Ectodermal cell (in vitro differentiated cells): ENCODE results near the gene OTUB1.

Source experiments
- H3K27ac ChIP-seq: 2 replicates; pipeline ENCODE4 v1.7.0; 2013; ENCODE audit warnings: mild to moderate bottlenecking, low read depth, low read length; ENCODE audit not compliant: insufficient read depth, poor library complexity, severe bottlenecking
- H3K27me3 ChIP-seq: 2 replicates; pipeline ENCODE4 v1.7.0; 2013; ENCODE audit warnings: mild to moderate bottlenecking, low read length; ENCODE audit not compliant: insufficient read depth, control insufficient read depth, poor library complexity, severe bottlenecking
- H3K36me3 ChIP-seq: one replicate; pipeline ENCODE4 v1.7.0; 2013; ENCODE audit warnings: low read length; ENCODE audit not compliant: control insufficient read depth, insufficient read depth
- H3K4me1 ChIP-seq: one replicate; pipeline ENCODE4 v1.7.0; 2013; ENCODE audit warnings: low read length; ENCODE audit not compliant: control insufficient read depth, insufficient read depth
- H3K4me3 ChIP-seq: 2 replicates; pipeline ENCODE4 v1.7.0; 2013; ENCODE audit warnings: low read depth, low read length, control low read depth; ENCODE audit not compliant: insufficient read depth
- H3K9me3 ChIP-seq: 2 replicates; pipeline ENCODE4 v1.7.0; 2013; ENCODE audit warnings: mild to moderate bottlenecking, low read length, moderate library complexity; ENCODE audit not compliant: control insufficient read depth
- WGBS, 2 experiments: methylation state at CpG; one replicate each; pipeline ENCODE4 v1.1.7; 2013; ENCODE audit warnings: missing lambda C conversion rate in 2 of 2; 5-methylcytosine and 5-hydroxymethylcytosine counted together

Gene OTUB1

GRCh38 chr11:63974259-63975143 lies 11.7 kb upstream of the OTUB1 start, which contains the start of gene COX8A:
Gene COX8A, plus strand, starts transcription at chr11:63974620. Its CDS starts 61 bp downstream, at chr11:63974681.
- peaks cover 8% of the 10 kb centered on the region for H3K27me3 ChIP-seq
- H3K4me3 ChIP-seq: peak within 1 kb of the TSS; percentile 77
- no peaks in the 10 kb centered on the region for H3K9me3 ChIP-seq
- peak within 1 kb of the TSS; percentile 88 for H3K27ac ChIP-seq
- H3K4me1 ChIP-seq: peaks cover 14% of the 10 kb centered on the region
- no peaks in the 10 kb centered on the region for H3K36me3 ChIP-seq
- WGBS, 2 experiments: 1% methylated on average over 67 of the region's 67 CpGs

DNA sequence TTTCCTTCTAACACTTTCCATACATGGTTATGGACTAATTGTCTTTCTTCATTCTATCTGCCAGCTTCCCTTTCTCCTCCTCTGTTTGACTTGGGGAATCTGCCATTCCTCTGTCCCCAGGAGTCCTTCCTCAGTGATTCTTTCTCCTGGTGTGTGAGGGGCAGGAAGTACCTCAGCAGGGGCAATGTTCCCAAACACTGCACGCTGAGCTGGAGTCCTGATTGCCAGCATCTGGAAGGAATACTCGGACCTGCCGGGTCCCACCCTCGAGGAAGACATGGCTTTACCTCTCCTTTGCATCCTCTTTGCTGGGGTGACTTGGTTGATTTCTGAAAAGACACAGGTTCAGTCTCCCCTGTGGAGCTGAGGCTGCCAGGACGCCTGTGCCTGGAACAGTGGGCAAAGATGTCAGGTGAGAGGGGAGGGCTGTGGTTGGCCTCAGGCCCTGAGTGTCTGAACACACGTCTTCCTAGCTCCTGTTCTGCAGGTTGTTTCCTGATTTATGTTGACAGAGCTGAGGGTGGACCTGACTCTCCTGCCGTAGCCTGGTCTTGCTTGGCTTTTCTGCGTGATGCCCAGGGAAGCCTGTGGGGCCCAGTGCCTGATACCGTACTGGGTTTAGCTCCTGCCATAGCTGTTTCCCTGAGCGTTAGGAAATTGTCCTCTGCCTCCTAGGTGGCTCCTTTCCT lies 7.5 kb upstream of the OTUB1 start:
- no peaks in the 10 kb centered on the region for H3K36me3 ChIP-seq
- WGBS, 2 experiments: 52 to 59% methylated on average over 10 of the region's 10 CpGs
- H3K4me1 ChIP-seq: peaks cover 14% of the 10 kb centered on the region
- no peak overlapping the region for H3K4me3 ChIP-seq
- no peak overlapping the region for H3K27ac ChIP-seq
- H3K27me3 ChIP-seq: no peaks in the 10 kb centered on the region
- H3K9me3 ChIP-seq: no peaks in the 10 kb centered on the region

DNA sequence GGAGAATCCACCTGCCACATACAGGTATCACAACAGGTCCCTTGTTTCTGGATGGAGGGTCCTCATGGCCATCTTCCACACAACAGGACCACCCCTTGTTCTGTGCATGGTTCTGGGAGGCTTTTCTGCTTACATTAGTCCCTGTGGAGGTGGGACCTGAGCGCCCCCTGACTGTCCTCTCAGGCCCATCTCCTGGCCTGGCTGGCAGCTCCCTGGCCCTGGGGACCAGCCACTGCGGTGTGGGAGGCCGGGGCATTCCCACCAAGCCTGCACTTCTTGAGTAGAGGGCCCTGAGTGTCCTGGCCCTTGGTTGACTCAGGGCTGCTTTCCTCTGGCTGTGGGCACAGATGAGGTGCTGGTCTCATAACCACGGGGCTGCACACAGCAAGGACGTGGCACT lies 6.8 kb upstream of the OTUB1 start:
- 93 to 97% methylated on average over 5 of the region's 5 CpGs for WGBS, 2 experiments
- no peaks in the 10 kb centered on the region for H3K36me3 ChIP-seq
- H3K4me3 ChIP-seq: no peak overlapping the region
- H3K4me1 ChIP-seq: peaks cover 14% of the 10 kb centered on the region
- H3K27ac ChIP-seq: no peak overlapping the region
- H3K27me3 ChIP-seq: no peaks in the 10 kb centered on the region
- no peaks in the 10 kb centered on the region for H3K9me3 ChIP-seq

DNA sequence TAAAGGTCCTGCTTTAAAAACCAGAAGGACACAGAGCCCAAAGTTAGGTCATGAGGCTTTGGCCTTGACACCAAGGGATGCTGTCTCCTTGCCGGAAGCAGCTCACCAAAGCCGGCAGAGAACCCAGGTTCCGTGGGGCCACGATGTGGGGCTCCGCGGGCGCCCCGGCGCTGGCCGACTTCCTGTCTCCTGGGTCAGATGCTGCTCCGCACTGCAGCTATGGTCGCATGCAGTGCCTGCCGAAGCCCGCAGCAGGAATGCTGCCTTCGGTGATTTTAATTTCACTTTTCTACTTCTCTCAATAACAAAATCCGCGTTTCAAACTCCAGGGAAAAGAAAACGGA lies 454 bp upstream of the OTUB1 start:
- 33 to 41% methylated on average over 18 of the region's 18 CpGs for WGBS, 2 experiments
- Histone ChIP-seq H3K36me3 (peaks cover 6% of the 10 kb centered on the region), H3K4me3 (peak overlapping the region; percentile 91), H3K4me1 (peaks cover 11% of the 10 kb centered on the region), H3K27me3 (no peaks in the 10 kb centered on the region), H3K27ac (peak overlapping the region; percentile 98), H3K9me3 (no peaks in the 10 kb centered on the region)

DNA sequence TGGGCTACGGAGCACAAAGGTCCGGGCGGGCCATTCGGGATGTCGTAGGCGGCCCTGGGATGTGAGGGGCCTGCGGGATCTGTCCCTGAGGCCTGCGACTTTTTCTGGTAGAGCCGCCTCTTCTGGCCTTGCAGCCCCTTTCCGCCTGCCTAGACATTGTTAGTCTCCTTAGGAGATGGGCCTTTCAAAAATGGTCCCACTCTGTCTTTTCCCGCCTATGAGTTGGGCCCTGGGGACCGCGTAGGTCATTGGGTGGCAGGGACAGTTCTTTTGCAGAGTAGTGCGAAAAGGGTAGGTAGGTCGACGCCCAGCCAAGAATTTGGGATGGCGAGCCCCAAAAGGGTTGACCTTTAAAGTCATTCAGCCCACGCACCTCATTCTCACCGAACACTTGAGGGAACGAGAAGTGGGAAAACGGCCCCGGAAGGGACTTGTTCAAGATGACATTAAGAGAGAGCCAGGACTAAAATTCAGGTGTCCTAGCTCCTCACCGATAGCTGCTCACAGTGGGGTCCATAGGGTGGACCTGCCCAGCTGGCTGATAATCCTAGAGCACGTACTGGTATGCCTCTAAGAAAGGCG lies 785 bp downstream of the OTUB1 start:
- WGBS, 2 experiments: 42% methylated on average over 25 of the region's 25 CpGs
- peaks cover 11% of the 10 kb centered on the region for H3K36me3 ChIP-seq
- H3K27me3 ChIP-seq: no peaks in the 10 kb centered on the region
- no peaks in the 10 kb centered on the region for H3K9me3 ChIP-seq
- peak overlapping the region; percentile 91 for H3K4me3 ChIP-seq
- H3K4me1 ChIP-seq: peaks cover 11% of the 10 kb centered on the region
- peak overlapping the region; percentile 98 for H3K27ac ChIP-seq

- H3K9me3 ChIP-seq: no peaks in the 10 kb centered on the region
- H3K4me3 ChIP-seq: no peak overlapping the region
- H3K36me3 ChIP-seq: peaks cover 11% of the 10 kb centered on the region
- H3K27me3 ChIP-seq: no peaks in the 10 kb centered on the region
- WGBS, 2 experiments: 95 to 96% methylated on average over 10 of the region's 10 CpGs
- no peak overlapping the region for H3K27ac ChIP-seq
- peaks cover 8% of the 10 kb centered on the region for H3K4me1 ChIP-seq
Observed at GRCh38 chr11:63991558-63991957, 5.3 kb downstream of the OTUB1 start.

- no peak overlapping the region for H3K4me3 ChIP-seq
- H3K4me1 ChIP-seq: peaks cover 8% of the 10 kb centered on the region
- no peaks in the 10 kb centered on the region for H3K27me3 ChIP-seq
- peaks cover 24% of the 10 kb centered on the region for H3K36me3 ChIP-seq
- 95% methylated on average over 5 of the region's 5 CpGs for WGBS, 2 experiments
- H3K27ac ChIP-seq: no peak overlapping the region
- H3K9me3 ChIP-seq: no peaks in the 10 kb centered on the region
Observed at GRCh38 chr11:63993100-63993499, 6.9 kb downstream of the OTUB1 start.

GRCh38 chr11:63993993-63994392 lies 7.8 kb downstream of the OTUB1 start:
- H3K36me3 ChIP-seq: peaks cover 24% of the 10 kb centered on the region
- H3K27me3 ChIP-seq: peaks cover 6% of the 10 kb centered on the region
- no peak overlapping the region for H3K27ac ChIP-seq
- peaks cover 17% of the 10 kb centered on the region for H3K4me1 ChIP-seq
- 88 to 95% methylated on average over 6 of the region's 6 CpGs for WGBS, 2 experiments
- no peak overlapping the region for H3K4me3 ChIP-seq
- no peaks in the 10 kb centered on the region for H3K9me3 ChIP-seq

- peaks cover 27% of the 10 kb centered on the region for H3K27me3 ChIP-seq
- peaks cover 14% of the 10 kb centered on the region for H3K36me3 ChIP-seq
- no peak overlapping the region for H3K27ac ChIP-seq
- no peaks in the 10 kb centered on the region for H3K9me3 ChIP-seq
- WGBS, 2 experiments: 95 to 96% methylated on average over 18 of the region's 18 CpGs
- no peak overlapping the region for H3K4me3 ChIP-seq
- H3K4me1 ChIP-seq: peaks cover 22% of the 10 kb centered on the region
Observed at GRCh38 chr11:63996512-63996911, 10.3 kb downstream of the OTUB1 start.

DNA sequence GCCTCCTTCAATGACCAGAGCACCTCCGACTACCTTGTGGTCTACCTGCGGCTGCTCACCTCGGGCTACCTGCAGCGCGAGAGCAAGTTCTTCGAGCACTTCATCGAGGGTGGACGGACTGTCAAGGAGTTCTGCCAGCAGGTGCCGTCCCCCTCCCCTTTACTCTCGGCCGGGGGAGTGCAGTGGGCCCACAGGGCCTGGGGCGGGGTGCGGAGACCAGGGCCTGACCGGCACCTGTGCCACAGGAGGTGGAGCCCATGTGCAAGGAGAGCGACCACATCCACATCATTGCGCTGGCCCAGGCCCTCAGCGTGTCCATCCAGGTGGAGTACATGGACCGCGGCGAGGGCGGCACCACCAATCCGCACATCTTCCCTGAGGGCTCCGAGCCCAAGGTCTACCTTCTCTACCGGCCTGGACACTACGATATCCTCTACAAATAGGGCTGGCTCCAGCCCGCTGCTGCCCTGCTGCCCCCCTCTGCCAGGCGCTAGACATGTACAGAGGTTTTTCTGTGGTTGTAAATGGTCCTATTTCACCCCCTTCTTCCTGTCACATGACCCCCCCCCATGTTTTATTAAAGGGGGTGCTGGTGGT lies 11.0 kb downstream of the OTUB1 start:
- Histone ChIP-seq H3K36me3 (peaks cover 14% of the 10 kb centered on the region), H3K4me3 (no peak overlapping the region), H3K4me1 (peaks cover 22% of the 10 kb centered on the region), H3K9me3 (no peaks in the 10 kb centered on the region), H3K27me3 (peaks cover 29% of the 10 kb centered on the region), H3K27ac (no peak overlapping the region)
- 96 to 97% methylated on average over 27 of the region's 27 CpGs for WGBS, 2 experiments
